ENCODE measurements around the gene HNF1A. TPM values are rescaled to one million over a fixed set of nuclear protein-coding genes. Genes with fewer than 3 reads are reported as not detected.

Gene HNF1A
- total RNA-seq, 2 donors from 2014 or later, result 0.49 TPM; not detected in 1

DNA sequence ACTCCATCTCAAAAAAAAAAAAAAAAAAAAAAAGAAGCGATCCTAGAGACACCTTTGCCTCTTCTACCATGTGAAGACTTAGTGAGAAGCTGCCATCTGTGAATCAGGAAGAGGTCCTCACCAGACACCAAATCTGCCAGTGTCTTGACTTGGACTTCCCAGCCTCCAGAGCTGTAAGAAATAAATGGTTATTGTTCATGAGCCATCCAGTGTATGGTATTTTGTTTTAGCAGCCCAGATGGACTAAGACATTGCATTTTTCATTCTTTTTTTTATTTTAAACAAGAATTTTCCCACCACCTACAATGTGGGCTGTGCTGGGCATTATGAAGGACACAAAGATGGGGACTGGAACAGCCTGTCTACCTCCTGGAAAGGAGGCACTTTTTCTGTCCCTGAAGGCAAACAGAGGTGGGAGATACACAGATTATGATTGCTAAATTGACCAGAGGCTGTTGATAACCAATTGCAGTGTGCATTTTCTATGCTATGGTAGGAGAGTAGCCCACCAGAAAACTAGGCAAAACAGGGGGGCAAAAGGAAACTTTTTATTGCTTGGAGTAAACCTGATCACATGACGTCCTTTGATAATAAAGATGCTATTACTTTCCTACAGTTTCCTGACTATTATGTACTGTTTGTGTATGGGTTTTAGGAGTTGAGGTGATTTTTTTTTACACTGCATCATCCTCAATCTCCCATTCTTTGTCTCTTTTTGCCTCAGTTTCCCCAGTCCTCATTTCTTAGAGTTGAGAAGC lies 40.7 kb downstream of the HNF1A start:
- Histone ChIP-seq H3K27me3 (replicated peaks; ENCODE audit: insufficient read depth) (no peaks in the 10 kb centered on the region), H3K4me3 (no peak overlapping the region), H3K27ac (no peak overlapping the region), H3K36me3 (no peaks in the 10 kb centered on the region), H3K4me1 (ENCODE audit: control insufficient read depth in 1 of 2, low read depth in 2 of 2) (peaks cover 0 to 10% of the 10 kb centered on the region in 2 donors), H3K9me3 (no peaks in the 10 kb centered on the region)
- TF ChIP-seq, protein P1, sequence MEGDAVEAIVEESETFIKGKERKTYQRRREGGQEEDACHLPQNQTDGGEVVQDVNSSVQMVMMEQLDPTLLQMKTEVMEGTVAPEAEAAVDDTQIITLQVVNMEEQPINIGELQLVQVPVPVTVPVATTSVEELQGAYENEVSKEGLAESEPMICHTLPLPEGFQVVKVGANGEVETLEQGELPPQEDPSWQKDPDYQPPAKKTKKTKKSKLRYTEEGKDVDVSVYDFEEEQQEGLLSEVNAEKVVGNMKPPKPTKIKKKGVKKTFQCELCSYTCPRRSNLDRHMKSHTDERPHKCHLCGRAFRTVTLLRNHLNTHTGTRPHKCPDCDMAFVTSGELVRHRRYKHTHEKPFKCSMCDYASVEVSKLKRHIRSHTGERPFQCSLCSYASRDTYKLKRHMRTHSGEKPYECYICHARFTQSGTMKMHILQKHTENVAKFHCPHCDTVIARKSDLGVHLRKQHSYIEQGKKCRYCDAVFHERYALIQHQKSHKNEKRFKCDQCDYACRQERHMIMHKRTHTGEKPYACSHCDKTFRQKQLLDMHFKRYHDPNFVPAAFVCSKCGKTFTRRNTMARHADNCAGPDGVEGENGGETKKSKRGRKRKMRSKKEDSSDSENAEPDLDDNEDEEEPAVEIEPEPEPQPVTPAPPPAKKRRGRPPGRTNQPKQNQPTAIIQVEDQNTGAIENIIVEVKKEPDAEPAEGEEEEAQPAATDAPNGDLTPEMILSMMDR (IDR thresholded peaks at IDR 0.05), result no peak
- DNase-seq (ENCODE audit: low spot score), result no peak
- ATAC-seq (ENCODE audit: insufficient number of reproducible peaks, low FRiP score, low read depth), result no peak

DNA sequence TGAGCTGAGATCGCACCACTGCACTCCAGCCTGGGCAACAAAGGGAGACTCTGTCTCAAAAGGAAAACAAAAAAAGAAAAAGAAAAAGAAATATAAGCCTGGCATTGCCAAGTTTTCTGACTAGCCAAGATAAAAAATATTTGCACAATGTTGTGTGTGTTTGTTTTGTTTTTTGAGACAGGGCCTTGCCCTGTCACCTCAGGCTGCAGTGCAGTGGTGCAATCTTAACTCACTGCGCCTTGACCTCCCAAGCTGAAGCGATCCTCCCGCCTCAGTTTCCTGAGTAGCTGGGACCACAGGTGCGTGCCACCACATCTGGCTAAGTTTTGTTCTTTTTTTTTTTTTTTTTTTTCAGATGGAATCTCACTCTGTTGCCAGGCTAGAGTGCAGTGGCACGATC lies 43.4 kb downstream of the HNF1A start:
- no peaks in the 10 kb centered on the region for H3K9me3 ChIP-seq
- H3K27ac ChIP-seq, result no peak overlapping the region
- DNase-seq (ENCODE audit: low spot score), result no peak
- no peaks in the 10 kb centered on the region for H3K27me3 ChIP-seq (replicated peaks; ENCODE audit: insufficient read depth)
- no peaks in the 10 kb centered on the region for H3K36me3 ChIP-seq
- ATAC-seq (ENCODE audit: insufficient number of reproducible peaks, low FRiP score, low read depth), result no peak
- no peak overlapping the region for H3K4me3 ChIP-seq
- H3K4me1 ChIP-seq (ENCODE audit: control insufficient read depth in 1 of 2, low read depth in 2 of 2), result no peaks in the 10 kb centered on the region
- TF ChIP-seq, protein P1 (IDR thresholded peaks at IDR 0.05), result no peak

DNA sequence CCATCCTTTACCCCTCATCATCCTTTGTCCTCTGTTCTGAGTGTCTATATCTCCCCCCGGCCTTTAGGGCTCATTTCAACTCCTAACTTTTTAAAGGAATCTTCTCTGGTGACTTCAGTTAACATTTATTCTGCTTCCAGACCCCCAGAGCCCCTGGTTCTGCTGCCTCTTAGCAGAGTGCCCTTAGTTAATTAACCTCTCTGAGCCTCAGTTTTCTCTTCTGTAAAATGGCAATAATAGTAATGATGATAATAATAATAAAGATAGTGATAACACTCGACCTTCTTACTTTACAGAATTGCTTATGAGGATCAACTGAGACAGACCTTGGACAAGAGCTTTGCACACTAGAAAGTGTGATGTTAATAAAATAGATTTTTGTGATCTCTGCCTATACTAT lies 44.4 kb downstream of the HNF1A start:
- no peaks in the 10 kb centered on the region for H3K36me3 ChIP-seq
- ATAC-seq (ENCODE audit: insufficient number of reproducible peaks, low FRiP score, low read depth) (no peak), DNase-seq (ENCODE audit: low spot score) (no peak)
- H3K27ac ChIP-seq, result no peak overlapping the region
- H3K4me3 ChIP-seq, result no peak overlapping the region
- TF ChIP-seq, protein P1 (IDR thresholded peaks at IDR 0.05), result no peak
- no peaks in the 10 kb centered on the region for H3K27me3 ChIP-seq (replicated peaks; ENCODE audit: insufficient read depth)
- H3K9me3 ChIP-seq, result no peaks in the 10 kb centered on the region
- no peaks in the 10 kb centered on the region for H3K4me1 ChIP-seq (ENCODE audit: control insufficient read depth in 1 of 2, low read depth in 2 of 2)

DNA sequence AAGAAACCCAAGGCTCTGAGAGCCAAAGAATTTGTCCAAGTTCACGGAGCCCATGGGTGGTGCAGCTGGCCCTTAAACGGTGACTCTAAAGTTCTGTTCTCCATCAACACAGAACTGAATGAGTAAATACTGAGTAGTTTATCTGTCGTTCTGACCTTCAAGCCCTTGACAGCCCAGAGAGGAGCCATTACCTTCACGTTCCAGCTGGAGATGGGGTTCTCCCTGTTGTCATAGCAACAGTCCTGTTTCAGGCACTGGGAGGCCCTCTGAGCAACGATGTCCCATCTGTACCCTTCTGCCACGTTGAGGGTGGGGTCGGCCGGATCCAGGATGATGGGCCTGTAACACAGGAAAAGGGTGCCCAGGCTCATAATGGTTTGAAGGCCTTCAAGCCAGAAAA lies 45.5 kb downstream of the HNF1A start:
- H3K9me3 ChIP-seq, result no peaks in the 10 kb centered on the region
- H3K4me3 ChIP-seq, result no peak overlapping the region
- no peaks in the 10 kb centered on the region for H3K4me1 ChIP-seq (ENCODE audit: control insufficient read depth in 1 of 2, low read depth in 2 of 2)
- H3K27me3 ChIP-seq (replicated peaks; ENCODE audit: insufficient read depth), result no peaks in the 10 kb centered on the region
- no peak for ATAC-seq (ENCODE audit: insufficient number of reproducible peaks, low FRiP score, low read depth)
- no peaks in the 10 kb centered on the region for H3K36me3 ChIP-seq
- no peak overlapping the region for H3K27ac ChIP-seq
- TF ChIP-seq, protein P1 (IDR thresholded peaks at IDR 0.05), result no peak
- no peak for DNase-seq (ENCODE audit: low spot score)

DNA sequence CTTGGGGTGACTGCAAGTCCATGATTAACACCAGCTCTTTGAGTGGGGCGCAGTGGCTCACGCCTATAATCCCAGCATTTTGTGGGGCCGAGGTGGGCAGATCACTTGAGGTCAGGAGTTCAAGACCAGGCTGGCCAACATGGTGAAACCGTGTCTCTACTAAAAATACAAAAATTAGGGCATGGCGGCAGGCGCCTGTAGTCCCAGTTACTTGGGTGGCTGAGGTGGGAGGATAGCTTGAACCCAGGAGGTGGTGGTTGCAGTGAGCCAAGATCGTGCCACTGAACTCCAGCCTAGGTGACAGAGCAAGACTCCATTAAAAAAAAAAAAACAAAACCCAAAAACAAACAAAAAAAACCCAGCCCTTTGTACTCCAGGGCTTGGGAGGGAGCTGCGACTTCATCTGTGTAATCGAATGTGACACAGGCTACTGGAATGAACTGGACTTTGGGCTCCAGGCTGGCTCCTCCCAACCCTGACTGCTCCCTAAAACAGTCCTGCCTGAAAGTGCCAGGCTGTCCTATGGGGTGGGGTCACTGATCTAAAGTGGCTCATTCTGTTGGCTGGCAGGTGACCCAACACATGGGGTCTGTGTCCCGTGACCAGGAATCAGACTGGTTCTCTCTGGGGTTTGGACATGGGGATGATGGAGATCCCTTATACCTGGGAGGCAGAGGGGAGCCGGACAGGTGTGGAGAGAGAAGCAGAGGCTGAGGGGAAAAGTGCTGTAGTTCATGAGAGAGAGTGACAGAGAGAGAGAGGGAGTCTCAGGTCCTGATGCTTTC lies 47.3 kb downstream of the HNF1A start:
- TF ChIP-seq, protein P1 (IDR thresholded peaks at IDR 0.05), result no peak
- no peaks in the 10 kb centered on the region for H3K27me3 ChIP-seq (replicated peaks; ENCODE audit: insufficient read depth)
- DNase-seq (ENCODE audit: low spot score), result no peak
- H3K9me3 ChIP-seq, result no peaks in the 10 kb centered on the region
- H3K4me3 ChIP-seq, result no peak overlapping the region
- no peaks in the 10 kb centered on the region for H3K36me3 ChIP-seq
- no peak for ATAC-seq (ENCODE audit: insufficient number of reproducible peaks, low FRiP score, low read depth)
- H3K27ac ChIP-seq, result no peak overlapping the region
- no peaks in the 10 kb centered on the region for H3K4me1 ChIP-seq (ENCODE audit: control insufficient read depth in 1 of 2, low read depth in 2 of 2)

Data from thoracic aorta (tissue), 2 donors.